ENCODE results near the gene AP1M2. TPM values are rescaled to one million over a fixed set of nuclear protein-coding genes. Genes with fewer than 3 reads are reported as not detected.

The AP1M2 gene
- 0.55 TPM for polyA plus RNA-seq (2013, experiment 1 of 2; ENCODE audit: insufficient read length)
- polyA plus RNA-seq (2013, experiment 2 of 2; ENCODE audit: insufficient read length): 0.24 TPM

DNA sequence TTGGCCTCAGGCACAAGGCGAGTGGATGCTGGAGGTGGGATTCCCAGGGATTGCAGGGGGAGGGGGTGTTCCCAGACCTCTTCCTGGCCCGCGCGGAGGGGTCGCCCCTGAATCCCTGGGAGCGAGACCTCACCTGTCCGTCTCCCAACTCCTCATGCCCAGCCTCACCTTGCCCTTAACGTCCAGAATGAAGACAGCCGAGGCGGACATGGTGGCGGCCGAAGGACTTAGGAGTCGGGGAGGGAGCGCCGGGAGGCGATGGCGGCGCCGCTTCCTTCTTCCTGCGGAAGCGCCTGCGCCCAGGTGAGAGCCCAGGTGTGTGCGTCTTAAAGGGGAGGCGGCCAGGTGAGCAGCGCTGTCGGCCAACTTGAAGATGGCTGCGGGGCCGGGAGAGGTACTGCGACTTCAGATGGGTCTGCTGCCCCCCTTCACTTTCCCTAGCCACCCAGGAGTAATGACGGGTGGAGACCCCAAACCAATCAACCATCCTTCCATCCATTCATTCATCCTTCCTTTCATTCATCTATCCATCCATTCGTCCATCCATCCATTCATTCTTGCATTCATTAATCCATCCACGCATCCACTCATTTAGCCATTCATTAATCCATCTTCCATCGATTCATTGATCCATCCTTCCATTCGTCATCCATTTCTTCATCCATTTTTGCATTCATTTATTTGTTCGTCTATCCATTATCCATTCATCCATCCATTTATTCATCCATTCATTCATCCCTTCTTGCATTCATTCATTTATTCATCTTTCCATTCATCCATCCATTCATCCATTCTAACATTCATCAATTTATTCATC is at the start of gene AP1M2:
Gene AP1M2, minus strand, starts transcription at position 291 of the 817 bp plus-strand sequence. Its CDS starts 81 bp downstream, at position 210.
- no peak for DNase-seq

DNA sequence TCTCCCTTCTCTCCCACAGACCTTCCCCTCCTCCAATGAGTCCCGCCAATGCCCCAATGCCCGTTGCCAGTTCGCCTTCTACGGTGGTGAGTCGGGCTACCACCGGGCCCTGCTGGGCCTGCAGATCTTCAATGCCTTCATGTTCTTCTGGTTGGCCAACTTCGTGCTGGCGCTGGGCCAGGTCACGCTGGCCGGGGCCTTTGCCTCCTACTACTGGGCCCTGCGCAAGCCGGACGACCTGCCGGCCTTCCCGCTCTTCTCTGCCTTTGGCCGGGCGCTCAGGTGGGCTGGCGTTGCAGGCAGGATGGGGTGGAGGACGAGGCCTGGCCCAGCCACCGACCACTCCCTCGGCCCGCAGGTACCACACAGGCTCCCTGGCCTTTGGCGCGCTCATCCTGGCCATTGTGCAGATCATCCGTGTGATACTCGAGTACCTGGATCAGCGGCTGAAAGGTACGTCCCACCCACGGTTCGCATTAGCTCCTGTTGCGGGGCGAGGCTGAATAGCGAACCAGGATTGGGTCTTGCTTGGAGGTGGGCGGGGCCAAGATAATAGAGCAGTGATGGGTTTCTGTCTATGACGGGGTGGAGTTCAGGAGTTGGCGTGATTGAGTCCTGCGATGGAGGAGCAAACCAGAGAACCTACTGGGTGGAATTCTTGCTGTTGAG is 49.3 kb upstream of the AP1M2 start:
- no peak for DNase-seq

DNA sequence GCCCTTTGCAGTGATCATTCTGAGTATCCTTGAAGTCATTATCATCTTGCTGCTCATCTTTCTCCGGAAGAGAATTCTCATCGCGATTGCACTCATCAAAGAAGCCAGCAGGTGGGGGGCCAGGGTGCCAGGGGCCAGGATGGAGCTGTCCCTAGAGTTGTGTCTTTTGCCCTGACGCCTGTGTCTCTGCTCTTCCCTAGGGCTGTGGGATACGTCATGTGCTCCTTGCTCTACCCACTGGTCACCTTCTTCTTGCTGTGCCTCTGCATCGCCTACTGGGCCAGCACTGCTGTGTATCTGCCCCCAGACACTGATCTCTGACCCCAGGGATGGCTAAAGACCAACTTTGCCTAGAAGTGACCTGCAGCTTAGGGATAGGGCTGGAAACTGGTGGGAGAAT is 47.9 kb upstream of the AP1M2 start:
- DNase-seq: no peak

DNA sequence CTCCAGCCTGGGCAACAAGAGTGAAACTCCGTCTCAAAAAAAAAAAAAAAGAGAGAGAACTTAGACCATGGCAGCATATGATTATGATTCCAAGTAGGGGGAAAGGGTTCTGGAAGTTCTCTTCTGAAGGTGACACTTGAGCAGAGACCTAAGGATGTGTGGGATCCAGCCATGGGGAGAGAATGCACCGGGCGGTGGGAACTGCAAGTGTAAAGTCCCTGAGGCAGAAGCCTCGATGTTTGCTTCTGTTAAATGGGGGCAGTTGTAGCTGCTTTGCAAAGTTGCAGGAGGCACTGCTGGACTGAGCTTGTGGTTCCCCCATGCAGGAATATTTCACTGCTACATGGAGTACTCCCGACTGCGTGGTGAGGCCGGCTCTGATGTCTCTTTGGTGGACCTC is 47.3 kb upstream of the AP1M2 start:
- DNase-seq: no peak

DNA sequence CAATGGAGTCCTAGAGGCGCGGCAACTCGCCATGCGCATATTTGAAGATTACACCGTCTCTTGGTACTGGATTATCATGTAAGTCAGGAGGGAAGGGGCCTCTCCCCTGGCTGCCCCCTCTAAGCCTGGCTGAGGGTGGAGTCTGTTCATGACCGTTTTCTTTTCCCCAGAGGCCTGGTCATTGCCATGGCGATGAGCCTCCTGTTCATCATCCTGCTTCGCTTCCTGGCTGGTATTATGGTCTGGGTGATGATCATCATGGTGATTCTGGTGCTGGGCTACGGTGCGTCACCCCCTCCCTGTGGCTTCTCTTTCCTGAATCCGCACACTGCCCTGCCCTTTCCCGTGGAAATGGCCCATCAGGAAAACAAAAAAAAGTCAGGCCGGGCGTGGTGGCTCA is 44.8 kb upstream of the AP1M2 start:
- DNase-seq: no peak

DNA sequence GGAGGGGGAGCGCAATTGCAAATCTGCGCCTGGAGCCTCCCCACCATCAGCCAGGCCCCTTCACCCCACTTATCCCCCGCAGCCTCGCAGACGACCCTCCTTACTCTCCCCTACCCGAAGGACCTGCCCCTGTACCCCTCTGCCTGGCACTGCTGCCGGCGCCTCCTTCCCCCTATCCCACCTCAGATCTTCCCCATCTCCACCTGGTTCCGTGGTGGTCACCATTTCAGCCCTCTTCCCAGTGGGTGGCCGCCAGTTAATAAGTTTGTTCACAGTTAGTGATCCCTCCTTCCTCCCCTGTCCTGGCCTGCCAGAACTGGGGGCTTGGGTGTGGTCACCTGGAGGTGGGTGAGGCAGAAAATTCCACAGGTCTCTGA is 38.6 kb upstream of the AP1M2 start:
- no peak for DNase-seq

DNA sequence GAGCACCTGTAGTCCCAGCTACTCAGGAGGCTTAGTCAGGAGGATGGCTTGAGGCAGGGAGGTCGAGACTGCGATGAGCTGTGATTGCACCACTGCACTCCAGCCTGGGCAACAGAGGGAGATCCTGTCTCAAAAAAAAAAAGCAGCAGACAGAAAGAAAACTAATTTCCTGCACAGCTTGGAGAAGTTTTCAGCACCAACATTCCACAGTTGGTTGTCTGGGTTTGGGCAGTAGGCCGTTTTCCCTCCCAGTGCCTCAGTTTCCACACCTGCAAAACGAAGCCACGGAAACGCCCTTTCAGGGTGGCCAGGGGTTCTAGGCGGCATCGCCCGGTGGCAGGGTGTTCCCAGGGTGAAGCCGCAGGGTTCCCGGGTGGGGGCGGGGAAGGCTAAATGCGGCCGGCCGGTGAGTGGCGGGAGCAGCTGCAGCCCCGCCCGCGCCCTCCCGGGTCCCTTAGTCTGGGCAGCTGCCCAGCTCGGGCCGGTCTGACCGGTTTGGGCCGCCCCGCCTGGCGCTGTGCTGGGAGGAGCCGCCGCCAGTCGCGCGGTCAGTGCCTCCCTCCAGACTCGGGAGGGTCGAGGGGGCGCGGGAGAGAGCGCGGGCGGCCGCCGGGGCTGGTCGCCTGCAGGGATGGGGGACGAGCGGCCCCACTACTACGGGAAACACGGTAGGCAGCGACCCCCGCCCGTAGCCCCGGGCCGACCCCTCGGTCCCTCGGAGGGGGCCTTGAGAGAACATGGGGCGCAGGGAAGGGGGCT is 38.1 kb upstream of the AP1M2 start, which contains the start of gene SLC44A2:
Gene SLC44A2, plus strand, starts transcription at position 551 of the 759 bp plus-strand sequence. Its CDS starts 81 bp downstream, at position 632.
- peak; percentile 54 for DNase-seq

DNA sequence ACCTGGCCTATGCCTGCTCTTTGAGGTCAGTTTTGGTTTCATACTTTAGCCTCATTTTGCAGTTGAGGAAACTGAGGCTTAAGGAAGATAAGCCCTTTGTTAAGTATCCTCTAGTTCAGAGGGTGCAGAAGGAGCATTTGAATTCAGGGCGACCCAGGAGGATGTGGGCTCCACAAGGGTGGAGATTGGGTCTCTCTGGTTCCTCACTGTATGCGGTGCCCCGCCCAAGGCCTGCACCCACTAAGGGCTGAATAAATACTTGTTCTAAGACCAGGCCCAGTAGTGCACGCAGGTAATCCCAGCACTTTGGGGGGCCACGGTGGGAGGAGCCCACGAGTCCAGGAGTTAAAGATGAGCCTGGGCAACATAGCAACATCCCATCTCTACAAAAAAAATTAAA is 37.5 kb upstream of the AP1M2 start:
- no peak for DNase-seq

DNA sequence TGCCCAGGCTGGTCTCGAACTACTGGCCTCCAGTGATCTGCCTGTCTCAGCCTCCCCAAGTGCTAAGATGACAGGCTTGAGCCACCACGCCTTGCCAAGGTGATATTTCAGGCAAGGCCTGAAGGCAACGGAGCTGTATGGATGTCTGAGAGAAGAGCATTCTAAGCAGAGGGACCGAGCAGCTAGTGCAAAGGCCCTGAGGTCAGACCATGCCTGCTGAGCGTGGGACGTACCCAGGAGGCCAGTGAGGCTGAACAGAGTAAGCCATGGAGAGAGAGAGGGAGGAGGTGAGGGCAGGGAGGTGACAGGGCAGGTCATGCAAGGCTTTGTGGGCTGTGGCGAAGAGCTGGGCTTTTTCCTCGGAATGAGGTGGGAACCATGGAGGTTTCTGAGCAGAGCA is 34.9 kb upstream of the AP1M2 start:
- no peak for DNase-seq

DNA sequence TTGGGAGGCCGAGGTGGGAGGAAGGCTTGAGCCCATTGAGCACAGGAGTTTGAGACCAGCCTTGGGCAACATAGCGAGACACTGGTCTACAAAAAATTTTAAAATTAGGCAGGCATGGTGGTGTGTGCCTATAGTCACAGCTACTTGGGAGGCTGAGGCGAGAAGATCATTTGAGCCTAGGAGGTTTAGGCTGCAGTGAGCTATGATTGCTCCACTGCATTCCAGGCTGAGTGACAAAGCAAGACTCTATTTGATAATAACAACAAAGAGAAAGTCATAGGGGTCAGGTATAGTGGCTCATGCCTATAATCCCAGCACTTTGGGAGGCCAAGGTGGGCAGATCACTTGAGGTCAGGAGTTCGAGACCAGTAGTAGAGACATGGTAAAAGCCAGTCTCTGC is 33.7 kb upstream of the AP1M2 start:
- DNase-seq: no peak

DNA sequence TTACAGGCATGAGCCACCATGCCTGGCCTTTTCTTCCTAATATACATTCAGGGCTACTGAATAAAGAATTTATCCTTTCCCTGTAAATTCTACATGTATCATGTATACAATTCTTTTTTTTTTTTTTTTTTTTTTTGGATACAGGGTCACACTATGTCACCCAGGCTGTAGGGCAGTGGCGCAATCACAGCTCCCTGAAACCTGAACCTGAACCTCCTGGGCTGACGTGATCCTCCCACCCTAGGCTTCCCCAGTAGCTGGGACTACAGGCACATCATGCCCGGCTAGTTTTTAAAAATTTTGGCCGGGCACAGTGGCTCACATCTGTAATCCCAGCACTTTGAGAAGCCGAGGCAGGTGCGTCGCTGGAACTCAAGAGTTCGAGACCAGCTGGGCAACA is 31.7 kb upstream of the AP1M2 start:
- no peak for DNase-seq

DNA sequence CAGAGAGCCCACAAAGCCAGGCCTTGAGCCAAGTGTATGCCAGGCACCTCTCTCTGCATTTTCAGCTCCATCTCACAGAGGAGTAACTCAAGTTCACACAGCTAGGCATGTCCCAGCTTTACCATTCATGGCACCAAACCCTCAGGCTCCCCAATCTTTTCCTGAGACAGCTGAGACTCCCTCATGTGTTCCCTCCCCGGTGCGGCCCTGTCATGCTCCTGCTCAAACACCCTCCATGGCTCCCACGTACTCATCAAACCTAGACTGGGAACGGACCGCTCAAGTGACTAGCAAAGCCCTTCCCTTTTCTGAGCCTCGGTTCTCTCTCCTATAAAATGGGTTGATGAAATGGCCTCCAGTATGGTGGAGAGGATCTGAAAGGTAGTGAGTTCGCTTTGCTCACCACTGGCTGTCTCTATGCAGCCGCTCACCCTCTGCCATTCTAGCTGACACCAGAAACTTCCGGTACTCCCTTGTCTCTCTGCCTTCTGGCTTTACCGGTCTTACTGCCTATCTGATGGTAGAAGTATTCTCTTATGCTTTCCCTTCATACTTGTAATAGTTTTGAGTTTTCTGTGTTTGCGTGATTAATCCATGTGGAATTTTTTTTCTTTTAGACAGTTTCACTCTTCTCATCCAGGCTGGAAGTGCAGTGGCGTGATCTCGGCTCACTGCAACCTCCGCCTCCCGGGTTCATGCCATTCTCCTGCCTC is 30.5 kb upstream of the AP1M2 start:
- peak; percentile 93 for DNase-seq

DNA sequence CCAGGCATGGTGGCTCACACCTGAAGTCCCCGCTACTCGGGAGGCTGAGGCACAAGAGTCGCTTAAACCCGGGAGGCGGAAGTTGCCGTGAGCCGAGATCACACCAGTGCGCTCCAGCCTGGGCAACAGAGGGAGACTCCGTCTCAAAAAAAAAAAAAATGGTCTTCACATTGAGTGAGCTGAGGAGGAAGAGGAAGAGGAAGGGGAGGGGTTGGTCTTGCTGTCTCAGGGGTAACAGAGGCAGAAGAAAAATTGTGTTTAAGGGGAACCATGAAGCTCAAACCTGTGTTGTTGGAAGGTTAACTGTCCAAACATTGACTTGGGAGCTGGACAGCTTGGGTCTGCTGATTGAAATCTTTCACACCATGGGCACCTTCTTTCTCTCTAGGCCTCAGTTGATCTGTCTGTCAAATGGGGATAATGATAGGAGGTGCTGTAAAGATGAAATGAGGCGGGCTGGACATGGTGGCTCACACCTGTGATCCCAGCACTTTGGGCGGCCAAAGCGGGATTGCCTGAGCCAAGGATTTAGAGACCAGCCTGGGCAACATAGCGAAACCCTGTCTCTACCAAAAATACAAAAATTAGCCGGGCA is 28.4 kb upstream of the AP1M2 start:
- DNase-seq: no peak

DNA sequence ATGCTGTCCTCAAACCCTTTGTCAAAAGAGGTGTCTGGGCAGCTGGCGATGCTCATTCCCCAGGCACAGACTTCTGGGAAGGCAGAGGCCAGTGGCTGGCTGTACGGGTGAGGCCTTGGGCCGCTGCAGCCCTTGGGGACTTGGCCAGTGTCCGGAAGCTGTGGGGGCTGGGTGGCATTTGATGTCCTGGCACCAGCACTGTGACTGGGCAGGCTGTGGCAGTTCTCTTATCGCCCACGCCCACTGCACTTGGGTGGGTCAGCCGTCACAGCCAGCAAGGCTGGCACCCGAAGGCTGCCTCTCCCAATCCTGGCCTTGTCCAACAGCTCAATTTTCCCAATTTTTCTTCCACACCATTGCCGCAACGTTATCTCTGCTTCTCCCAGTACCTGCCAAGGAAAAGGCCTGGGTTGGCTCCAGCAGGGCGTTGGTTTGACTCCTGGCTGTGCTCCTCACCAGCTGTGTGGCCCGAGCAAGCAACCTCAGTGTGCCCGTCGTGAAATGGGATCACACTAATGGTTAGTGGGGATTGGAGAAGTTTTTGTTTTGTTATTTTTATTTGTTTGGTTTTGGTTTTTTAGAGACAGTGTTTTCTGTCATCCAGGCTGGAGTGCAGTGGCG is 25.5 kb upstream of the AP1M2 start:
- DNase-seq: no peak

DNA sequence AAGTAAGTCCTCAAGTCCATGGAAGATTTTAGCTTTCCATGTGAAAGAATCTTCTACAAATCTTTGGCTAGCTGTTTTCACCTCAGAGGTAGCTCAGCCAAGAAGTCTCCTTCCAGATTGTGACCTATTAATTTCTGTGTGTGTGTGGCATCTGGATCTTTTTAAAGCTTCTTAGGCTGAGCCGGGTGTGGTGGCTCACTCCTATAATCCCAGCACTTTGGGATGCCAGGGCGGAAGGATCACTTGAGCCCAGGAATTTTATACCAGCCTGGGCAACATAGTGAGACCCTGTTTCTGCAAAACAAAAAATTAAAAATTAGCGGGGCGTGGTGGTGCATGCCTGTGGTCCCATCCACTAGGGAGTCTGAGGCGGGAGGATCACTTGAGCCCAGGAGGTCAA is 24.8 kb upstream of the AP1M2 start:
- DNase-seq: no peak

DNA sequence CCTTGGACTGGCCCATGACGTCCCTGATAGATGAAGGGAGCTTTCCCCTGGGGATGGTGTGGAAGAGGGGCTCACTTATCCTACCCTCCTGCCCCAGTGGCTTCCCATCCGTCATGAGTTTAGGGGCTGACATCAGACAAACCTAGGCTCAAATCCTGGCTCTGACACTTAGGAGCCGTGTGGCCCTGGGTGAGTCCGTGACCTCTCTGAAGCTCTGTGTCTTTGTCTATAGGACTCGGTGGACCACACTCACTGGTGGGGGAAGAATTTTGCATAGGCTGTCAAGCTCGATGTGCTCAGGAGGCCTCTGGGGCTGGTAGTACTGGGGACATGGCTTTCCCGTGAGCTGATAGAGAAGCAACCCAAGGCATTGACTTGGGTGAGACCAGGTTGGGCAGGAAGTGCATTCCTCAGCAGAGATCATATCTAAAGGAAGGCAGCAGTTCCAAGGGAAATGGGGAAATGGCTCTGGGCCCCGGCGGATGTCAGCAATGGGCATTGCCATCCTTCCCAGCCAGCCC is 17.4 kb upstream of the AP1M2 start:
- no peak for DNase-seq

DNA sequence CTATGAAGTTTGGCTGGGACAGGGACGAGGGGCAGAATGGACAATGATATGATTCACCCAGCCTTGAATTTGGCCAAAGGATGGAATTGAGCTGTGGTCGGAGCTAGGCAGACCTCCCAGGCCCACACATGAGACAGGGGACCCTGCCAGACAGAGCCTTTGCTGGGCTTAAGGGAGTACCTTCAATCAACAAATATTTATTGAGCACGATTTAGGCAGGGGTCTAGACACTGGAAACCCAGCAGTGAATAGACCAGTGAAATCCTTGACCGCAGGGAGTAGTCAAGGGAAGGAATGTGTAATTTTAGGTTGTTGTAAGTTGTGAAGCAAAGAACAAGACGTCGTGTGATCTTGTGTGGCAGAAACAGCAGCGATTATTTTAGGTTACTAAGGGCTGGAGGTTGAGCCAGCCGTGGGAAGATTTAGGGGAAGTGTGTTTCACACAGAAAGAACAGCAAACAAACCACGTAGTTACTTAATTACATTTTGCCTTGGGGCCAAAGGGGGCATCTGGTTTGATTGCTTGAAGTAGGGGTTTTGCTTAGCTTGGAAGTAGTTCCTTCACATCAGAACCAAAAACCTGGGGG is 16.9 kb upstream of the AP1M2 start:
- DNase-seq: no peak

DNA sequence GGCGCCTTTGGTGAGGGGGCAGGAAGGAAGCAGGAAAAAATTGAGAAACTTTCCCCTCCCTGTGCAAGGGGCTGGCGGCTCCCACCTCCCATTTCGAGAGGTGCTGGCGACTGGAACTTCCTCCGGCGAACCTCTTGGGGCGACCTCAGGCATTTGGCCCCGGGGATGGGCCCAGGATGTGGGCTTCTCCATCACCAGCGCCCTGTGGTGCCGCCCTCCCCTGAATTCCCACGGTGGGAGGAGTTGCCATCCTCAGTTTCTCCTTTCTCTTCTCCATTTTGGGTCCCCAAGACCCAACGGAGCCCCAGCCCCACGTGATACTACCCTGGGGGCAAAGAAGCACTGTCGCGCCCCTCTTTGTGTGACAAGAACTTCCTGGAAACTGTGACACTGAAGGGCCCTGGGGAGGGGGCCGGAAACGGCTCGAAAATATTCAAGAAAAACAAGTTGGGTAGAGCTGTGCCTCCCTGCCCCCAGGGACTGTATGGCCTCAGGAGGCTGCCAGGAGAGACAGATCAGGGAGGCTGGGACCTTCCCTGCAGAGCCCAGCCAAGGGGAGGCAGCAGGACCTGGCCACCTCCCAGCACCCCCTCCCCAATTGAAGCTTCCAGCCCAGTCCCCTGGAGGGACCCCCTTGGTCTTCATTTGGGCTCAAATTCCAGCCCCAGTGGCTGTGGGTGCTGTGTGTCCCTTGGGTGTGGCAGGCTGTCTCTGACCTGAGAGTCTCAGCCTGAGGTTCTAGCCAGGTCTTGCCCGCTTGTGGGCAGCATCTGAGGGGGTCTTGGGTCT is 16.2 kb upstream of the AP1M2 start:
- peak; percentile 62 for DNase-seq

DNA sequence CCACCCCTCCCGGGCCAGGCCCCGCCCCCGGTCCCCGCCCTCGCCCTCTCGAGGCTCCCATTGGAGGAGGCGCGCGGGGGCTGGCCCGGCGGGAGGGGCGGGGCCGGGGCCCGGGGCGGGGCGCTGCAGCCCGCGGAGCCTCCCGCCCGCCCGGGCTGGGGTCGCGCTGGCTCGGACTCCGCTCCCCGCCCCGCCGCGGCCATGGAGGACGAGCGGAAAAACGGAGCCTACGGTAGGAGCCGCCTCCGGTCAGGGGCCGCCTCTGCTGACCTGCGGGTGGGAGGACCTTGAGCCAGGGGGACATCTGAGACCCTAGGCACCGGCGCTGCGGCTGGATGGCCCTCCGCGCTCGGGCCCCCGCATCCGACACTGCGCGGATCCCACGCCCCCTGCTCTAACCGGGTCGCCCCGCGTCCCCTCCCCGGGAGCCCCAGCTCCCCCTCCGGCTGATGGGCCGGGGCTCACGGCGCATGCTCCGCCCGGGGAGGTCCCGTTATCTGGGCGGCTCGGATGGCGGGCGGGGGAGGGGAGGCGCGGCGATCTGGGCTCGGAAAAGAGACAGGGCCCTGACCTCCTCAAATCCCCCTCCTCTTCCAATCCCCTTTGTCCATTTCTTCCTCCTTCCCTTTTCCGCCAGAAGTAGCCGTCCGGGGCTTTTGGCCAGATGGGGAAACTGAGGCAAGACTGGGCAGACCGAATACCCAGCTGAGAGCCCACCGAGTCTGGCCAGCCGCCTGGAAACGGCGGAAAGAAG is 15.4 kb upstream of the AP1M2 start:
- peak; percentile 78 for DNase-seq

DNA sequence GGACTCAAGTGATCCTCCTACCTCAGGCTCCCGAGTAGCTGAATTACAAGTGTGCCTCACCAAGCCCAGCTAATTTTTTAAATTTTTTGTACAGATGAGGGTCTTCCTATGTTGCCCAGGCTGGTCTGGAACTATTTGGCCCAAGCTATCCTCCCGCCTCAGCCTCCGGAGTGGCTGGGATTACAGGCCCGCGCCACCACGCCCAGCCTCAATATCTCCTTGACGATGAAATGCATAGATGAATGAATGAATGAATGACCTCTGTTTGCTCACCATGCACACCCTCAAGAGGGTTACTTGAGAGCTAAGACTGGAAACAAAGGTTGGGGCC is 14.9 kb upstream of the AP1M2 start:
- no peak for DNase-seq
